NCI-H2107 treated with DMSO at 0.1 percent for 48 hours (cell line): Measurements from ENCODE around the gene TMCO4.
A peak's percentile ranks its signal among the peaks of the same experiment; 100 is the strongest.
"Not testable (repeated sequence)": the region's sequence is repeated elsewhere in the genome, so short reads cannot be mapped to it uniquely, and the experiment has no call there.

Experiments
- DNase-seq: peaks from one replicate; lab custom pipeline; 2025; ENCODE audit not compliant: unreplicated experiment; lab: John Stamatoyannopoulos, UW

TMCO4 gene

DNA sequence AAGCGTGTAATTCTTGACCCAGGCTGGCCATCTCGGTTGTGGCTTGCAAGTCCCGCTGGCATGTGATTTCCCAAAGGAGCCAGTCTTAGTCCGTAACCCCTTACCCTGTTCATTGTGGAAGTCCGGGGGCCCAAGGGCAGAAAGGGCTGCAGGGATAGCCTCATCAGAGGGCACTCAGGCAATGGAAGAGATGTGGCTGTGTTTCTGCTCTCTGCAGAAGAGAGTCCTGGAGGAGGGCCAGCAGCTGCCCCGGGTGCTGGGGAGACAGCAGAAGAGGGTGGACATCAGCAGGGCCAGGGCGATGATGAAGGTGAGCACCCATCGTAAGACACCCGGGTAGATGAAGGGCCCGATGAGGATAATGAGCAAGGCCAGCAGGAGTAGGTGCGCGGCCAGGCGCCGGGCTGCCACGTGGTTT lies 14.5 kb upstream of the TMCO4 start:
- no peak for DNase-seq

DNA sequence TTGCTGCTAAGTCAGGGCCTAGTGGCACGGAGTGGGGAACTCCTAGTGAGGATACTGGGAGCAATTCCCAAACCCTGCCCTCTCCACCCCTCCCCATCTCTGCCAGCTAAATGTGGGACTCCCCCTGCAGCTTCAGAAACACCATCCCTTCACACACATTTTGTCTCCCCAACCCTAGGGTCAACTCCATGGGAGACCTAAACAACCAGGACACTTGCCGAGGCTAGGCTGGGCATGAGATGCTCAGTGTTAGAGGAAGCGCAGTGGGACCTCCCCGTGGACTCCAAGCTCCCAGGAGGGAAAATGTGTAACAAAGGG lies 13.9 kb upstream of the TMCO4 start:
- DNase-seq: no peak

DNA sequence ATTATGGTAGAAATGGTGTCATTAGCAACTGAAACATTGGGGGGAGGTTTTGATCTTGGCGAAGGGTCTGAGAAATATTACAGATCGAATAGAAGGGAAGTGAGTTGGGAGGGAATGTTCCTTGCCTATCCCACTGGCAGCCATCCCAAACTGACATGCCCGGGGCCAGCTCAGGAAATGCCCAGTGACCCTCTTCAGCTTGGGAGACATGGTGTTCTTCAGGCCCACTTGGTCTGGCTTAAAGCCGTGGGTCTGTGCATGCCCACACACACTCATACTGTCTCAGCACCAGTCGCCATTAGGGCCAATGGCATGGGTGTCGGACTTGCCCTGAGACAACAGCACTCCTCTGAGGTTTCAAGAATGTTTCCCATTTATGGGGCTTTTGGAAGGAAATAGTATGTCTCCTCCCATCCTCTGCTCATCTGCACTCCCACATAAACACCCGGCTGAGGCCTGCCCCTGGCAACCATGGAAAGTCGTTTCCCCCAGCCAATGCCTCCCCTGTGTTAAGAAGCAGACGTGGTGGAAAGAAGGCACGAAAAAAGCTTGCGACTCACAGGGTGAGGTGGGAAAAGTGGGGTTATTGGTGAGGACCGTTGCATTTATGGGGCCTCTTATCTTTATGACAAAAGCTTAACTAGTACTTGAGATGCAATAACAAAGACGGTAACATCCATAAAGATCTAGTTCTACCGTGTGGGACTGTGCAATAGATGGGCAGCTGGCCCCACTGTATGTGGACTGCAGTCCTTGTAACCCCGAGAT lies 13.3 kb upstream of the TMCO4 start:
- no peak for DNase-seq

DNA sequence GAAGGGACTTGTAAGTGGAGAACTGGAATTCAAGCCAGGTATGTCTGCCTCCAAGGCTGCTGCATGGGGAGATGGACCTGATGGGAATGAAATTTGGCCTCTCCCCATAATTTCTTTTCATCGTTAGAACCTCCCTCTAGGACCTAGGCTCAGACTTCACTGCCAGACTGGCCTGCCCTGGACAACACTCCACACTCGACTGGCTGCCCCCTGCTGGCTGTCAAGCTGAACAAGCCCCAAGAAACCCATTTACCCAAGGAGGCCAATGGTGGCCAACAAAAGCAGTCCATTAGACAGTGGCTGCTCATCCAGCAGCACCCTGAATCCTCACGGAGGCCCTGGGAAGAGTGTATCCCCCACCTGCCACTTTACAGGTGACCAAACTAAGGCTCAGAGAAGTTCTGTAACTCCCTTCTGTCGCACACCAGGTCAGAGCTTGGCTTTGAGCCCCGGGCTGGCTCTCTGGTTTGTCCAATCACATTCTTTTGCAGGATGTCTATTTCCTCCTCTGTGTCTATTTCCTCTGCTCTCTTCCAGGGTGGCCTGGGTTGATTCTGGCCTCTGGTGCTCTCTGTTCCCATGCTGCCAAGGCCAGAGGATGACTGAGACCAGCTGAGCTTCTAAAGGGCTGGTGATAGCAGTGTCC lies 11.6 kb upstream of the TMCO4 start:
- DNase-seq: no peak

DNA sequence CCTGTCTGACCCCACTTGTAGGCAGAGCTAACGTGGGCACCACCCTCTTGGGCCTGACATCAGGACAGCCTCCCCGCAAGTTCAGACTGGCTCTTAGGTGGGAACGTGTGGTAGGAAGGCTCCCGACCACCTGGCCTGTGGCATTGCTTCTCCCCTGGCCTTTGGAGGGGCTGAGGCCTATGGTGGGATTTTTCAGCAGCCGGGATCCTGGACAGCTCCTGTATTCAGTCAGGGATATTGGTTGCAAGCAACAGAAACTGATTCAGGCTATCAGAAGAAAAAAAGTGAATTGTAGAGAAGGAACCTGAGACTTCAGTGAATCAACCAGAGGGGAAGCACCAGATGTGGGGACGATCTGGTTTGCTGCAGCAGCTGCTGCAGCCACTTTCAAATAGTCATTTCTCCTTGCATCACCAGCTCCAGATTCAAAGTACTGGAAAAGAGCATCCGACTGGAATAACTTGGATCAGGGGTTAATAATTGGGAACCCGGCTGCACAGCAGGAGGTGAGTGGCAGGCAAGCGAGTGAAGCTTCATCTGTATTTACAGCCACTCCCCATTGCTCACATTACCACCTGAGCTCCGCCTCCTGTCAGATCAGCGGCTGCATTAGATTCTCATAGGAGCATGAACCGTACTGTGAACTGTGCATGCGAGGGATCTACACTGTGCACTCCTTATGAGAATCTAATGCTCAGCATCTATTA lies 9.5 kb upstream of the TMCO4 start:
- no peak for DNase-seq

DNA sequence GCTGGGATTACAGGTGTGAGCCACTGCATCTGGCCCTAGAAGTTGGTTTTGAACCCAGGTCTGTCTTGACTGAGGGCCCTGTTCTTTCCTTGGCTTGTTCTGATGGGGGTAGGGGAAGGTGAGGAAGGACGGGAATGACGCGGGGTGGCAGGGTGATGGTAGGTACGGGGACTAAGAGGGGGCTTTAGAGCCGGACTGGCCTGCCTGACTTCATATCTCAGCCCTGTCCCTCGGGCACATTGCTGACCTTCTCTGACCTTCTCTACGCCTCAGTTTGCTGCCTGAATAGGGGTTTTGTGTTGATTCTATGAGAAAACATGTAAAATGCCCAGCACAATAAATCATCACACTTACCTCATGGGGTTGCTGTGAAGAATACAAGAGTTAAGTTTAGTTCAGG lies 8.6 kb upstream of the TMCO4 start:
- no peak for DNase-seq

DNA sequence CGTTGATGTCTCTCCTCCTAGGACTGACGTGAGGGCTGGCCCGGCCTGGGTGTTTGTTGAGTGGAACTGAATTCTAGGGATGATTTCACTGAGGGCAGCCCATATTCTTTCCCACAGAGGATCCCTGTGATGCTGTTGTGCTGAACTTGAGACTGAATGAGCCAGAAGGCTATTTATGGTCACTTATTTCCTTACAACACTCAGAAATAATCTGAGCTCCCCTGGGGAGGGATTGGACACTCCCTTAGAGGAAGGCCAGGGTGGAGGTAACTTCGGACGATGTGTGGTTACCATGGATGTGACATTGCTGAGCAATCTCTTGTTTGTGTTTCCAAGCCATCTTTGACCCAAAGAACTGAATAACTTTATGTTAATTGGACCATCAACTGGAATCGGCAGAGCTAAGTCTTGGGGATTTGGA lies 5.1 kb upstream of the TMCO4 start:
- no peak for DNase-seq

DNA sequence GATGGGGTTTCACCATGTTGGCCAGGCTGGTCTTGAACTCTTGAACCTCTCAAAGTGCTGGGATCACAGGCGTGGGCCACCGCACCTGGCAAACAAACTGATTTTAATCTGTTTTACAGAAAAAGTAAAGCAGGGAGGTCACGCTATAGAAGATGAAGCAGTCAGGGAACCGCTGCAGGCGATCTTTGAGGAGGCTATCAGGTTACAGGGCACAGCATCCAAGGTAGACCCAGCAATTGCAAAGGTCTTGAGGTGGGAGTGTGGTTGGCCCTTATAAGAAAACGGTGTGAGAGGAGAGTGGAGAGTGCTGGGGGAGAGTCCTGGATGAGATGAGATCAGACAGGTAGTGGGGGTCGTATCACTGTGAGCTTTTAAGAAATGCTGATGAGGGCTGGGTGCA lies 2.6 kb upstream of the TMCO4 start:
- DNase-seq: no peak

DNA sequence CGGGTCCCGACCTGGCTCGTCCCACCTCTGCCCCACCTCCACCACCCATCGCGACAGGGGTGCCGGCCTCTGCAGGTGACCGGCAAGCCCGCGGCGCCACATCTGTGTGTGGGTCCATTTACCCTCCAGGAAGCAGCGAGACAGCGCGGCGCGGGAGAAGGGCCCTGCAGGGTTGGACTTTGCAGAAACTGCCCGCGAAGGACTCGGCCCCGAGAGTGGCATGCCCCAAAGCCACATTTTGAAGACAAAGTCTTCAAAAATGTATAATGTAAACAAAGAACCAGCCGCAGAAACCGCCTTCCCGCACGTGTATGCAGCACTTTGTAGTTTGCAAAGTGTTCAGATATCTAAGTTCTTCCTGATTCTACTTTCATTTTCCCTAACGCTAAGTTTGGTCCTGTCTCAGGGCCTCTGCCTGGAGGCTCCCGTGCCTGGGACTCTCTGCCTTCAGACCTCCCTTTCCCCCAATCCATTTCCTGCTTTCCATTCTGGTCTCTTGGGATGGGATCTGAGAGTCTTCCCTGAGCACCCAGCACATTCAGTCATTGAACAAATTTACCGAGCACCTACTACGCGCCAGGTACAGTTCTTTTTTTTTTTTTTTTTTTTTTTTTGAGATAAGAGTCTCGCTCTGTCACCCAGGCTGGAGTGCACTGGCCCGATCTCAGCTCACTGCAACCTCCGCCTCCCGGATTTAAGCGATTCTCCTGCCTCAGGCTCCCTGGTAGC lies 524 bp upstream of the TMCO4 start:
- peak; percentile 21 for DNase-seq

DNA sequence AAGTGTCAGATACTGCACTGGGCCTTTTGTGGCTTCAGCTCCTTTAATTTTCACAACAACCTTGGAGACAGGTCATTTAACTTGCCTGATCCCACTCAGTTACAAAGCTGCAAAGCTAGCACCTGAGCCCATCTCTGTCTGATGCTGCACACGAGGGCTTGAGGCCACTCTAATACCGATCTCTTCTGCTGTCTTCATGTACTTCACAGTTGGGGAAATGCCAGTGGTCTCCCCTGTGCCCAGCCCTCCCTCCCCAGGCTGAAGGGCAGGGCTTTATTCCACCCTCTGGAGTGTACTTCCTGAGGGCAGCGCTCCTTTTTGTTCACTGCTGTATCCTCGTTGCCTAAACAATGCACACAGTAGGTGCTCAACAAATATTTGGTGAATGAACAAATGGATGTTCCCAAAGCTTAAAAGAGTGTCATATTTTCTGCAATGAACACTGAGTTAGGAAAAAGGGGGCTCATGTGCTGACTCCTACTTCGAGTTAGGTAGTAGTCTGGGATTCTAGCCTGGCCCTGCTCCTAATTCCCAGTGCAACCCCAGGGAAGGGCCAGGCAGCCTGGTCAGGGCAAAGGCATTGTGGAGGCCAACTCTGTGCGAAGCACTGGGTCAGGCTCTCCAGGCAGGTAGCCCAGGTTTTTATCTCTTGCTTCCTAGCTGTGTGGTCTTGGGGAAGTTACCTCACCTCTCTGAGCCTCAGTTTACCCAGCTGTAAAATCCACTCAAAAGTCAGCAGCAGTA lies 1.1 kb downstream of the TMCO4 start:
- DNase-seq: no peak

DNA sequence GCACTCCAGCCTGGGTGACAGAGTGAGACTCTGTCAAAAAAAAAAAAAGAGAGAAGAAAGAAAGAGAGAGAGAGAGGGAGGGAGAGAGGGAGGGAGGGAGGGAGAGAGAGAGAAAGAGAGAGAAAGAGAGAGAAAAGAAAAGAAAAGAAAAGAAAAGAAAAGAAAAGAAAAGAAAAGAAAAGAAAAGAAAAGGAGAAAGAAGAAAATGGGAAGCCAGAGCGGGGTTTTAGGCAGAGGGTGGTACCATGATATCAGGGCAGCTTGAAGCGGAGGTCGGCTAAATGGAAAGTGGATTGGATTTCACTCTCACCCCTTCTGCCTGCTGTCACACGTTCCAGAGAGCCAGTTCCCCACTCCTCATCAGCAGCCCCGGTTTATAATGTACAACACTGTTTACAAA lies 1.9 kb downstream of the TMCO4 start:
- peak; percentile 46 for DNase-seq

DNA sequence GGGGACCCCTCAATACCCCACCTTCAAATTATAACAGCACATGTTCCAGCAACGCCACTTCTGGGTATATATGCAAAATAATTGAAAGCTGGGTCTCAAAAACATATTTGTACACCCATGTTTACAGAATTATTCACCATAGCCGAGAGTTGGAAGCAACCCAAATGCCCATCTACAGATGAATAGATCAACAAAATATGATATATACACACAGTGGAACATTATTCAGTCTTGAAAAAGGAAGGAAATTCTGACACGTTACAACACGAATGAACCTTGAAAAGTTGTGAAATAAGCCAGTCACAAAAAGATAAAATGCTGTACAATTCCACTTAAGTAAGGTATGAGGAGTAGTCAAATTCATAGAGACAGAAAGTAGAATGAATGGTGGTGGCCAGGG lies 5.1 kb downstream of the TMCO4 start:
- DNase-seq: no peak

DNA sequence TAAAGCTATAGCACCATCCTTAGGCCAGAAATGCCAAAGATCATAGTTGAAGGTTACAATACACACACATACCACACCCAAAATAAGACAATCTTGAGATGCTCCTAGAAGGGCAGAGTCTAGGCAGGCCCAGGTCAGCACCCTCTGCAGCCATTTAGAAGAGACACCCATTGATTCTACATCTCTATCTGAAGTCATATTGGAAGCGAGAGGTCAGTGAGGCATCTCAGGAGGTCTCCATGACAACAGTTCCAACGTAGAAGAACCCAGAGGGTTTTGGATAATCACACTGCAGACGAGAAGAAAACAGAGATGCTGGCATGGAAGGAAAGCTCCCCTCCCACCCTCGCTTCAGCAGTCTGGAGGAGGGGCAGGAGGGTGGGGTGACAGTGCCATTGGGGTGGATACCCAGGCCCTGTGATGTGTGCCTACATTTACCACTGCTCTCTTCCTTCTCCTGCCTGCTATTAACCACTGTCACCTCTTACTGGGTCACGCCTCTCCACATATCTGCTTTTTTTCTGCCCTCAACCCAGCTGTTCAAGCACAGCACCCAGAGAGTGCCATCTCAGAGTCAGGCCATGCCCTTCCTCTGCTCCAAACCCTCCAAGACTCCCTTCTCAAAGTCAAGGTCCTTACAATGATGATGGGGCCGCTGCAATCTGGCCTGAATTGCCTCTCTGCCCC lies 6.2 kb downstream of the TMCO4 start:
- DNase-seq: no peak

DNA sequence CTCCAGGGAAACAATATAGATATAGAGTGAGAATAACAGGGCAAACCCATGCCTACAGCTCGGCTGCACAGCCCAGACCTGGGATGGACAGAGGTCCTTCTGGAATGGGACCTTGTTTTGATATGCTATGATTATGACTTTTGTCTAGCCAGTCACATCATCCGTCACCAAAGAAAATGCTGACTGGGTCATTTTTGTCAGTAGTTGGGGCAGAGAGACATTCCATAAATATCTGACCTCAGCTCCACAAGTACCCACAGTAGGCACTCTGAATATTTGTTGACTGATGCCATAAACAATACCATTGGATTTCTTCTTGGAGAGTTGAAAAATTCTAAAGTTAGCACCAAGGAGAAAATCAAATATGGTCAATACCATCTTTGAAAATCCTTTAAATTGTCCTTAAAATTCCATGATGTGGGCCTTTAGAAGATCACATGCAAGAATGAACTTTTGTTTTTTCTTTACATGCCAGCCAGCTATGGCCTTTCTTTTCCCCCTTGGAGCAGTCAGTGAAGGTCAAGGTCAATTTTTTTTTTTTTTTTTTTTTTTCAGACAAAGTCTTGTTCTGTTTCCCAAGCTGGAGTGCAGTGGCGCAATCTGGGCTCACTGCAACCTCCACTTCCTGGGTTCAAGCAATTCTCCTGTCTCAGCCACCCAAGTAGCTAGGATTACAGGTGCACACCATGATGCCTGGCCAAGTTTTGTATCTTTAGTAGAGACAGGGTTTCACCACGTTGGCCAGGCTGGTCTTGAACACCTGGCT lies 7.3 kb downstream of the TMCO4 start:
- no peak for DNase-seq

DNA sequence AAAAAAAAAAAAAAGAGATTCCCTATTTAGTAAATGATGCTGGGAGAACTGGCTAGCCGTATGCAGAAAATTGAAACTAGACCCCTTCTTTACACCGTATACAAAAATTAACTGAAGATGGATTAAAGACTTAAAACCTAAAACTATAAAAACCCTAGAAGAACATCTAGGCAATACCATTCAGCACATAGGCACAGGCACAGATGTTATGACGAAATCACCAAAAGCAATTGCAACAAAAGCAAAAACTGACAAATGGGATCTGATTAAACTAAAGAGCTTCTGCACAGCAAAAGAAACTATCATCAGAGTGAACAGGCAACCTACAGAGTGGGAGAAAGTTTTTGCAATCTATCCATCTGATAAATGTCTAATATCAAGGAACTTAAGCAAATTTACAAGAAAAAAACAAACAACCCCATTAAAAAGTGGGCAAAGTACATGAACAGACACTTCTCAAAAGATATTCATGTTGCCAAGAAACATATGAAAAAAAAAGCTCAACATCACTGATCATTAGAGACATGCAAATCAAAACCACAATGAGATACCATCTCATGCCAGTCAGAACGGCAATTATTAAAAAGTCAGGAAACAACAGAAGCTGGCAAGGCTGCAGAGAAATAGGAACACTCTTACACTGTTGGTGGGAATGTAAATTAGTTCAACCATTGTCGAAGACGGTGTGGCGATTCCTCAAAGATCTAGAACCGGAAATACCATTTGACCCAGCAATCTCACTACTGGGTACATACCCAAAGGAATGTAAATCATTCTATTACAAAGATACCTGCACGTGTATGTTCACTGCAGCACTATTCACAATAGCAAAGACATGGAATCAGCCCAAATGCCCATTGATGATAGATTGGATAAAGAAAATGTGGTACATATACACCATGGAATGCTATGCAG lies 9.4 kb downstream of the TMCO4 start:
- not testable (repeated sequence) for DNase-seq

DNA sequence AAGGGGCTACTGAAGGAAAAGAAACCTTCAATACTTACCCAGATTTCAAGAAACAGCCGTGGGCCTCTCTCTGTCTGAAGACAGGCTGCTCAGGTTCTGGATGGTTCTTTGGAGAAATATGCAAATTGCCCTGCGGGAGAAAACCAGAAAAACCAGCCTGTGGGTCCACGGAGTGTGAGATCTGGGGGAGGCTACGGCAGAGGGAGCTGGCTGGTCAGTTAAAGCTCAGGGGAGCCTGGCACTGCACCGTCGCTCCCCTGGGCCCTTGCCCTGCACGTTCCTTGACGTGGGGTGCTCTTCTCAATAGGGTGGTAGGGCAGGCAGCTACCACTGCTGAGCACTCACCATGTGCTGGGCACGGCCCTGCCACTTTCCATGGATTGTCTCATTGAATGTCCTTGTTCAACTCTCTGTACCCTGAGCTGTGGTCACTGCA lies 12.7 kb downstream of the TMCO4 start:
- no peak for DNase-seq

DNA sequence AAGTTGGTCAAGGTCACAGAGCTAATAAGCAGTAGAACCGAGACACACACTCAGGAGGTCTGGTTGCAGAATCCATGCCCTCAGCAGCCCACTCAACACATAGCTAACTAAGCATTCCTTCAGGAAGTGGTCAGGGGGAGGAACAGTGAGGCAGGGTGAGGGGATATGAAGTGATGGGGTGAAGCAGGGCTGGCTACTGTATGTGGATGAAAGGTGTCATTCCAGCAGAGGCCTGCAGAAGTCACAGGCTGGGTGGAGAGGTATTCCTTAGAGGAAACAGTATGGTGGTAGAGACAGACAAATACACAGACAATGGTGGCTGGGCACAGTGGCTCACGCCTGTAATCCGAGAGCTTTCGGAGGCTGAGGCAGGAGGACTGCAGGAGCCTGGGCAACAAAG lies 14.1 kb downstream of the TMCO4 start:
- DNase-seq: no peak

DNA sequence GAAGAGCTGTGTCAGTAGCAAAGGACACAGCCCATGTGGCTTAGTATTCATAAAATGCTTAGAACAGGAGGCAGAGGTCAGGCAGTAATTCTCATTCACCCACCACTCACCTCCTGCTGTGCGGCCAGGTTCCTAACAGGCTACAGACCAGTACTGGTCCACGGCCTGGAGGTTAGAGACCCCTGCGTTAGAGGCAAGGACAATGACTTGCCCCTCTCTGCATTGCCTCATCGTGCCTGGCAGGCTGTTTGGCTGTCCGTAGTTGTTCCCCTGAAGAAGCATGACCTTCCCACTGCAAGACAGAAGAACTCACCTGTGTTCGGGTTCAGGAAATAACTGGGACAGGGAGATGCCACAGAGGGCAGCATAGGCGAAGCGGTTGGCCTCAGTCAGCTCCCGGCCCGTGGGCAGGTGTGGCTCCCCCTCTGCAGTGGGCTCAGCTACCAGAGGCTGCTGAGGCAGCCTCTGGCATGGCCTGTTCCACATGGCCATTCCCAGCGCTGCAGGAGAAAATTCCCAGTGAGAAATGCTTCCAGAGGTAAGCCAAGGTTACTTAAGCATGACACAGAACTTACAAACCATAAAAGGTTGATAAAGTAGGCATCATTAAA lies 19.3 kb downstream of the TMCO4 start:
- DNase-seq: no peak
